Ovary (tissue), 3 donors: ENCODE data around the gene ING1.

Experiments
- CTCF ChIP-seq, 3 donors: fragments of 450-650 bp in 2 of 3; fragments of 200-600 bp in 1 of 3; IDR thresholded peaks; one replicate each; pipeline versions ENCODE4 v1.5.1 to v1.8.0; 2016 to 2022; ENCODE audit warnings: antibody characterized with exemption in 3 of 3, mild to moderate bottlenecking in 1 of 3
- EP300 ChIP-seq: sonication (generic); formaldehyde crosslinking; IDR thresholded peaks from one replicate; pipeline ENCODE4 v1.6.1; 2017; ENCODE audit warnings: antibody characterized with exemption
- POLR2A ChIP-seq: fragments of 450-650 bp; IDR thresholded peaks from one replicate; pipeline ENCODE4 v1.6.1; 2017; ENCODE audit warnings: antibody characterized with exemption, mild to moderate bottlenecking, moderate library complexity
- donor health status: DM: no; HTN: no; CAD: no.

DNA sequence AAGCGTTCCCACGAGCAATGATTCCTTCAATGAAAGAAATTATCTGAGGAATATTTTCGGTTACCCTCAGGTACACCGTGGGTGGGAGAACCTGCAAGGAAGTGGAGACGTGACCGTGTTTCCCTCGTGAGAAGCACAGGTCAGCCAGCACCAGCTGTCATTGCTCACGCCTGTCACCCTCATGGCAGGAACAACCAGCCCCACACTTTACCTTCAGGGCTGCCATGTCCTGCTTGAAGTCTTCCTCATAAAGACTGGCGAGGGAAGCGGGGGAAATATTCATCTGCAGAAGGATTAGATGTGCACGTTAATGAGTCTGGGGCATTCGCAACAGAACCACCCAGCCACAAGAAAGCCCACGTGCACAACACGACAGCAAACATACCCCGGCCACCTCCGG lies 25.8 kb upstream of the ING1 start:
- no peak for TF ChIP-seq CTCF (IDR thresholded peaks at IDR 0.05)
- no peak for TF ChIP-seq POLR2A
- no peak for TF ChIP-seq EP300
